SK-MEL-5 (cell line): ENCODE data around the gene MATN4. TPM values are rescaled to one million over a fixed set of nuclear protein-coding genes. Genes with fewer than 3 reads are reported as not detected.

Experiments
- DNase-seq: peaks from one replicate; pipeline ENCODE4 v3.0.0-alpha.2; 2016; ENCODE audit warnings: low read depth, low spot score
- in situ Hi-C: cut with HindIII; loops from 2 replicates; pipeline ENCODE4 v1.10.0; 2016; ENCODE audit warnings: low sequenced_read_pairs, high pct_unique_total_duplicates, low pct_unique_long_range_greater_than_20kb
- total RNA-seq: library from RNA; depleted of rRNA; stranded (reverse); fragments of >200 nt; shearing (Covaris generic); gene quantifications from 2 replicates; pipeline ENCODE4 v1.2.3, GENCODE V29; 2014

Gene MATN4
- total RNA-seq, 1 experiment from 2014 or later: 0.42 TPM

DNA sequence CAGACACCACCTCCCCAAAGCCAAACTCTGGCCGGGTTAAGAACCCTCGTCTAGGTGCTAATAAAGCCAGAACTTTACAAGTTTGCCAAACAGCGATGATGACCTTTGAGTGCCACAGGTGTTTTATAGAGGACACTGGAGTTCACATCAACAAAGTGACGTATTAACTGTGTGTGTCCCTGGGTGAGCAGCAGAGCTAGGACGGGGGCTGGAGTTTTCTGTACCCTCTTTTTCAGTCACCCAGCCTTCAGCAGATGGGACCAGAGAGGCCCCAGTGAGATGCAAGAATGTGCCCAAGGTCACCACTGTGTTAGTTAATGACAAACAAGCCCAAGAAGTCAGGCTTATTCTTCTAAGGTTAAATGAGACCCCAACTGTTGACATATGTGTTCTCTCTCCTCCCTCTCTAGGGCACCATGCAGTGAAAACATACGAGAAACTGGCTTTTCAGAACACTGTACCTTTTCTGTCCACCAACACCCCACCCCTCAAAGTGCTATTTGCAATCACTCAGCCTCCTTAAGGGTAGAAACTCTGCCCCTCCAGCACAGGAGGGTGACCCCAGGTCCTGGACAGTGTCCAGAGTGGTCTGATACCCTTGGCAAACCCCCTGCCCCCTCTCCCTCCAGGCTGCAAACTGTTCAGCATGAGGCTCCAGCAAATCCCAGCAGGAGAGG, 34.9 kb upstream of the MATN4 start:
- in situ Hi-C loops: no loop called here
- no peak for DNase-seq

DNA sequence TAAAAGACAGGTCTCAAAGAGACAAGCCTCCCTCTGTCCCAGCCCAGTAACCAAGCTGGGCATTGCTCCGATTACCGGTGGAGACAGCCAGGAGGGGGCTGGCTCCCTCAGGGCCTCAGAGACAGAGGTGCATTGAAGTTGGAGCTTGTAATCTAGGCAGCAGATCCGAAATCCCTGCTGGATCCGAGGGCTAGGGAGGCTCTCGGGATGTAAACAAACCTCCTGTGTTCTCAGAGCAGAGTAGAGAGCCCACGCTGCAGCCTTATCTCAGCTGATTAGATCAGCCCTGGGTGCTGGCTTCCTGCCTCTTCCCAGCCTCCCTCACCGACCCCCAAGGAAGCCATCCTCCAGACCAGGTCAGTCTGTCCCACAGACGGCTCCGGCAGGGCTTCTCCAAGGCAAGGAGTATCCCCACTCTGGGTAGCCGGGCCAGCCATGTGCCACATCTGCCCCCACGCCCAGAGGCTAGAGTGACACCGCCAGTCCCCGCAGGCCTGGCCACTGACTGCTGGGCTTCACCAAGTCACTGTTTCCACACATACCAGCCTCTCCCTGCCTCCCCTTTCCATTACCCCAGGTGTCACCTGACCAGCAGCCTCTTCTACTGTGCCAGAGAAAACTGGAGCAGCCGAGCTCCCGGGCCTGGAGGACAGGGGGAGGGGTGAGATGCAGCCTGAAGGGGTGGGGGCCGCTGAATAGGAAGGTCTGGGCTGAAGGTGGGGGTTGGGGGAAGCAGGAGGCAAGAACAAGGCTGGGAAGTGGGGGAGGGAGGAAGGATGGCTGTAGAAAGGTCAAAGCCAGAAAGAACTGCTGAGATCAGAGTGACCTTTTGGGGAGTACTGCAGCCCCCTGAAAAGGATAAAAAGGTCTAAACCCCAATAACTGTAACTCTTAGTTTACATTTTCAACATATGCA, 34.1 kb upstream of the MATN4 start:
- peak; percentile 97 for DNase-seq
- in situ Hi-C loops: no loop called here

DNA sequence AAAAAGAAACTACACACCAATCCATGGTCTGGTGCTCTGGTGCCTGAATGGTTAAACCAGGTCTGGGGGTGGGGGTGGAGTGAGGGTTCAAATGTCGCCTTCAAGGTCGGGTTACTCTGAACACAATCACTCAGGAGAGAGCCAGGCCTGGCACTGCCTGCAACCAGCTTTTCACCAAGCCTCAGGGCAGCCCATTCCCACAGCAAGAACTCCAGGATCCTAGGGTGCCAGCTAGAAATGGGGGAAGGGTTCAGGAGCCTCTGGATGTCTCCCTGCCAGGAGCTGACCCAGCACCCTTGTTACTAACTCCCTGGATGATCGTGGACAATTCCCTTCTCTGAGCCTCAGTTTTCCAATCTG, 33.5 kb upstream of the MATN4 start:
- DNase-seq: no peak
- in situ Hi-C loops: no loop called here

DNA sequence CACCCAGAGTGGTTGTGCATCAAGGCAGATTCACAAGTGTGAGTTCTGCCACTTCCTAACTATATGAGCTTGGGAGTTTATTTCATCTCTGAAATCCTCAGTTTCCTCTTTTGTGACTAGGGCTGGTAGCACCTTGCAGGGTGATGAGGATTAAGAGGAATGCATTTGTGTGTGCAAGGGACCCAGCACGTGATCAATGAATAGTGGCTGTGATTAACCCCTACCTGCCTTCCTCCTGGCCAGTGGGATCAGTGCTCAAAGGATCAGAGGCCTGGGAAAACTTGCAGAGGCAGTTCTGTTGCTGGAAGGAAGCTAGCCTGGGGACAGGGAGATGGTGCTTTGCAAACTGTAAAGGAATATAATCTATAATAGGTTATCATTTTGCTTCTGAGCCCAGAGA, 32.9 kb upstream of the MATN4 start:
- no peak for DNase-seq
- in situ Hi-C loops: no loop called here

DNA sequence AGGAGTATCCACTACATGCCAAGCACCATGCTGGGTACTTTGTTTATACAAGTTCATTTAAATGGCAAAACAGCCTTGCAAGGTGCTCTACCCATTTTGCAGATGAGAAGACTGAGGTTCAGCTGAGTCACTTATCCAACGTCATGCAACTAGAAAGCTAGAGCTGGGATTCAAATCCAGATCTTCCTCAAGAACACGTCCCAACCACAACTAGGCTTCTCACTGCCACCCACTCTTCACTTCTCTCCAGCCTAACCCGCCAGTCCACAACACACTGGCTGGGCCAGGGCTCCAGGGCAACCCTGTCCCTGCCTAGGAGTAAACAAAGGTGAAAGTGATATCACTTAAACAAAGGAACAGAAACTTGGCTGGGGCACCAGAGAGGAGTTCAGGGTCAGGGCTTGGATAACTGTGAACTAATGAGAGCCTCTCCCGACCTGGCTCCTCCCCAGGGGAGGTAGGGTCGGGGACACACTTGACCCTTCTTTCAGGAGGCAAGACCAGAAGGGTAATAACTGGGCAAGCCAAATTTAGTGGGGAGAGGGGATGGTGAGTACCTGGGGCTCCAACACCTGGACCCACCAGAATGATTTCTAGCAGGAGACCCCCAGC, 32.2 kb upstream of the MATN4 start:
- in situ Hi-C loops: no loop called here
- no peak for DNase-seq

DNA sequence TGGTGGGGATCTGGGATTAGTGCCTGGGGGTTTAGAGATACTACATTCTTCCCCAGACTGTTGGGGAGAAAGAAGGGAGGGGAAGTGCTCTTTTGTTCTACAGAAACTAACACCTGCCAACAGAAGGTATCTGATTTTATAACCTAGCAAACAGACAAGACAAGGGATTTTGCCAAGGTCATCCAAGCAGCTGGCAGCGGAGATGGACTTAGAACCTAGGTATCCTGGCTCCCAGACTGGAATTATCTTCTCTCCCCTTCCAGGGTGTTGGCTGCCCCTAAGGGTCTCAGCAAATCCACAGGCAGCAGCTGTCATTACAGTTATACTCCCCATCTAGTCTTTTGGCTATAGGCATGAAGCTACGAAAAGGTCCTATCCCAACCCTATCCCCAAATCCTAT, 31.7 kb upstream of the MATN4 start:
- in situ Hi-C loops: no loop called here
- no peak for DNase-seq

DNA sequence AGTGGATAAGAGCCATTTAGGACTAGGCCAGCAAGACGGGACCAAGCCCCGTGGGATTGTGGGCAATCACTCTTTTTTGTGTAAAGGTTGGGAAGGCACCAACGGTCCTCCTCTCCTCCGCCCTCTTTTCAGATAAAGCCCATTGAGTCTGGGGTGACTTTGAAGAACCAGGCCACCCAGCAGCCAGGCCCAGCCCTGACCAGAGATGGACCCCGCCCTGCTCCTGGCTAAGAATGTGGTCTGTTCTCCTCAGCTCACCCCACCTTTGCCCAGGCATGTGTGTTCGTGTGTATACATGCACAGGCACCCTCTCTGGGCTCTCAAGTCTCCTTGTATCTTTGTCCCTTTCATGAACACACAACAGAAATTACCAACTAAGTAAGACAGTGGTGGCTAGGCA, 31.0 kb upstream of the MATN4 start:
- in situ Hi-C loops: no loop called here
- DNase-seq: no peak

DNA sequence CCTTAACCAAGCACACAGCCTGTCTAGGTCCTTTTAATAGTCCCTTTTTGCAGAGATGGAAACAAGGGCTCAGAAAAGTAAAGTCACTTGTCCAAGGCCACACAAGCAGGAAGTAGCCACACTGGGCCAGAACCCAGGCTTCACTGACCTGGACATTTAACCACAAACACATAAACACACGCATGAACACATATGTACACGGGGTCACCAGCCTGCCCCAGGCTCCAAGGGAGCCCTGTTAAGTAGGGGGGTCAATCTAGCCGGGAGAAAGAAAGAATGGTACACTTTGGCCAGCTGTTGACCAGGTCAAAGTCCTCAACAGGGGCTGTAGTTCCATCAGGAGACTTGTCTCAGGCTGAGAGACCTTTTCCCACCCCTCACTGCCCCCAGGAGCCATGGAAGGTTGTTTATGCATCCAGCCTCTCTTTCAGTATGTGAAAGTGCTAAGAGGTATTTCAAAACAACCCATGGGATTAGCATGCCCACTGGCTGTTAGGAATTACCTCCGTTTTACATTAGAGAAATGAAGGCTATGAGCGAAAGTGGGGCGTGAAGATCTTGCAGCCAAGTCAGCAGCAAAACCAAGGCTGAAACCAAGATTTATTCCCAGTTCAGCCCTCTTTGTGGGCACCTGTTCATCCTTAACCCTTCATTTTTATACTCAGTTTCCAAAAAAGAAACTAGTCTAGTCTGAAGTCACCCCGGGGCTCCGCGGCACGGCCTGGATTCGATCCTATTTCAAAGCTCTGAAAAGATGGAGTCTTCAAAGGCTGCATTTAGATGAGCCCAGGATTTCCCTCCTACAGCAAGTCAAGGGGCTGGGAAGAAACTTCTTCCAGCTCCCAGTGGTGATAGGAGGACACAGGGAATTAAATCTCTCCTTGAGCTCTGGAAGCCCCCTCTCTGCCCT, 30.3 kb upstream of the MATN4 start:
- no peak for DNase-seq
- in situ Hi-C loops: no loop called here

DNA sequence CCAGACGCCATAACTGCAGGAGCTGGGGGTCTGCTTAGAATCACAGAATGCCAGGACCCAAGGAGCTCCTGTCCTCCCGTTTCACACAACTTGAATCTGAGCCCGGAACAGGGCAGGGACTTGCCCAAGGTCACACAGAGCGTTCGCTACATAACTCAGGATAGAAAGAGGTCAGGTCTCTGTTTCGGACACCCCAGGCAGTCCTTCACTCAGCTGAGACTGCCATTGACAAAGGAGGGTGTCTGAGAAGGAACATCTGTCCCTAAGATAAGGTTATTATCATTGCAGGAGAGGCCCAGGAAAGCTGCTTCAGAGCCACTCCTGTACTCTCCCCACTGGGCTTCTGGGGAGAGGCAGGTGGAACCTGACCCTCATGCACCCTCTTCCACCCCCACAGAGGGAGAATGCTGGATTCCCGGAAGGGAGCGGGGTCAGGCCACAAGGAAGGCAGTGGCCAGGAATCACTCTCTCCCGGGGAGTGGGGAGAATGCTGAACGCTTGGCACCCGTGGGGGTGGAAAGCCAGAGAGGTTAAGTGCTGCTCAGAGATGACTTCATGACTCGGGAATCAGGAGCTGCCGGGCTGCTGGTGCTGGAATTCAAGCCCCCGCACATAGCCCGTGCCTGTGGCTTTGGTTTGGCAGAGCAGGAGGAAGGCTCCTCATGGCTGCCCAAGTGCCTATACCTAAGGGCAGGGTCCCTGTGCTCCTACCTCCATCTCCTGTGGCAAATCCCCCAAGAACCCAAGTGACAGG, 29.4 kb upstream of the MATN4 start:
- in situ Hi-C loops: no loop called here
- DNase-seq: no peak

DNA sequence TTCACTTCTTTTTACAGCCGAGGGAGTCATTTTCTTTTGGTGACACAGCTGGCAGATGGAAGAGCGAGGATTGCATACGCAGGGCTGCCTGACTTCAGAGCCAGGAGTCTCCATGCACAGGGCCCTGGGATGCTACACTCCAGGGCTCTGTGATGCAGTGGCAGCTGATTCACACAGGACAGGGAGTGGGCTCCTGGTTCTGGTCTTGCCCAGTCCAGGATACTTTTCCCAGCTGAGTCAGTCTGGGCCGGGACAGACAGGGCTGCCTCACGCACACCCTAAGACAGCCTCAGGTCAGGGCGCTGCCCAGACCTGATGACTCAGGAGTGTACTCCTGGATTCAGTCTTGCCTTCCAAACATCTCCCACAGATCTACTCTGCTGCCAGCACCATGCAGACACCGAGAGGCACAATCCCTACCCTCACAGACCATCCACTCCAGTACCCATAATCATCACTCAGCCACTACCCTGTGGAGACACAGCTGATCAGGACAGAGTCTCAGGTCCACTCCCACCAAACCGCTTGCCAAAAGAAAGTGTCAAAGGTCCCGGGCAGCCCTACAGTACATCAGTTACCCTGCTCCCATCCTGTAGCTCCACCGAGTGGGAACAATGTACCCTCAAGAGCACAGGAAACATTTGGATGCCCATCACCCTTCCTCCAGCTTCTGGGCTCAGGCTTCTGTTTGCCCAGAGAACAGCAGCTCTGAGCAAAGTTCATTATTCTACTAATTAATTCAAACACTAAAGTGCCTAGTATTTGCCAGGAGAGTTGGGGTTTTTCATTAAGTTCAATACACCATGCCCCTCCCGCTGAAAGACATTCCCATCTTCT, 28.6 kb upstream of the MATN4 start:
- in situ Hi-C loops: no loop called here
- no peak for DNase-seq

DNA sequence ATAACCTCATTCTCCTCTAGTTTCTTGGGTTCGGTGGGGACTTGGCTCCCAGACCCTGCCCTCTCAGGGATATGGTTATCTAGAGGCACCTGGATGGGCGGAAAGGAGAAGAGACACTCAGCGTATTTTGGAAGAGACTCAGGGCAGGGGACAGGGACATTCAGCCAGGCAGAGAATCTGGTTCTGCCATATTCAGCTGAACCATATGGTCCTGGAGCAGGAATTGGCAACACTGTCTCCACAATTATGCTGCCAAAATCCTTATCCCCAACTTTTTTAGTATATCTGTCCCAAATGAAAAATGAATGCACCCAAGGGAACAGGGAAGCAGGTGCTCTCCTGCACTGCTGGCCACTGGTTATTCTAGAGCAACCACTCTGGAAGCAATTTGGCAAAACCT, 22.4 kb upstream of the MATN4 start:
- in situ Hi-C loops: no loop called here
- DNase-seq: no peak

DNA sequence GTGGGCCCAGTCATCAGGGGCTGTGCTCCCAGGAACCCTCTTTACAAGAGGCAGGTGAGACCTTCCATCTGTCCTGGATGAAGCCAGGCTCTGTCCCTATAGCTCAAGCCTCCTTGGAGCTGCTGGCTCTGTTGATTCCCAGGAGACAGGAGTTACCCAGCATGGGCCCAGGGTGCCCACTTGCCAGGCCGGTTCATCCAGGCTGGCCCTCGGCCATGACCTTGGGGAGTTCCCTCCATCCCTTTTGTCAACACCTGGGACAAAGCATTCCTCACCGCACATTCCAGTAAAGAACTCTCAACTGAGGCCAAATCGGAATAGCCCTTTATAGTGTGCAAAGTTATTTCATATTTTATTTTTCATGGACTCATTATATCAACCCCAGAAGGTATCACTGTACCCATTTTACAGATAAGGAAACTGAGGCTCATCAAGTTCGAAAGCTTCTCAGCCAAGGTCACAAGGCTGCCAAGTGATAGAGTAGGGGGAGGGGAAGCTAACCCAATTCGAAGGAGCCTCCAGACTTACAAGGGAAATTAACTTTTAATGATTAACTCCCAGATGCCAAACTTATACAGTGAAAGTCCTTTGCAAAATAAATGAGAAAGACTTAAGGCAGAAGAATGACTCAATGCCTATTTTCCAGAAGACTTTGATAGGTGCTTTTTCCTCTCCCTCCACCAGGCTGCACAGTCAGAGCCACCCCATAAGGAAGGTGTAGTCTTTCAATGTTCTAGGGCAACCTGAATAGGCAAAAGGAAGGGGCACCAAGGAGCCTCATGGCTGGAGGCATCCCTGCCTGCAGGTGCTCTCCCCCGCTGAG, 21.6 kb upstream of the MATN4 start:
- DNase-seq: no peak
- in situ Hi-C loops: no loop called here

DNA sequence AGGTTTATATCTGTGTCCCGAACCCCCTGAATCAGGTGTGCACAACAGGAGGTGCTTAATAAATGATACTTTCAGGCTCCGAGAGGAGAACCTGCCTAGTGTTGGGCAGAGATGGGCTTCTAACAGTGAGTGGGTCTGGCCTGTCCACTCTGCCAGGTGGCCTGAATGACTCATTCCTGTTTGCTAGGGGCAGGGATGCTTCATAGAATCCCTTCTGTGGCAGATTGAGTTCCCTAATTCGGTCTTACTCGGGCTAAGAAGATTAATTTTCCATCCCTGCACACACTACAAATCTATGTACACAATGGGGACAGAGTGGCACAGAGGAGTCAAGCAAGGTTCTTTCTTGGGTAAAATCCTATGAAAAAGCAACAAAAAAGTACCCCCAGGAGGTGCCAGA, 20.4 kb upstream of the MATN4 start:
- DNase-seq: no peak
- in situ Hi-C loops: no loop called here

DNA sequence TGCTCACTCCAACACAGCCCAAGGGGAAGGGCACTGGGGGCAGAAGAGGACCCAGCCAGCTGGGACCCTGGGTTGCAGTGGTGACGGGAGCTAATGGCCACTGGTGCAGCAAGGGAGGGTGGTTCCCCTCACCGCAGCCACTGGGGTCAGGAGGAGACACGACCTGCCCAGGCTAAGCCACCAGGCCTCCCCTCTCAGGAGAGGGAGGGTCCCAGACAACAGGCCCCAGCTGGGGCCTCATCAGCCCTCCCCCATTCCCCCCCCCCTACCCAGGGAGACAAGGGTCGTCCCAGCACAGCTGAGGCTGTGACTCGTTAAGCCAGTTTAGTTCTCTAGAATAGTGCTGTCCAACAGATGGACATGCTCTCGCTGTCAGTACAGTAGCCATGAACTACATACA, 17.3 kb upstream of the MATN4 start:
- DNase-seq: no peak
- in situ Hi-C loops: no loop called here

DNA sequence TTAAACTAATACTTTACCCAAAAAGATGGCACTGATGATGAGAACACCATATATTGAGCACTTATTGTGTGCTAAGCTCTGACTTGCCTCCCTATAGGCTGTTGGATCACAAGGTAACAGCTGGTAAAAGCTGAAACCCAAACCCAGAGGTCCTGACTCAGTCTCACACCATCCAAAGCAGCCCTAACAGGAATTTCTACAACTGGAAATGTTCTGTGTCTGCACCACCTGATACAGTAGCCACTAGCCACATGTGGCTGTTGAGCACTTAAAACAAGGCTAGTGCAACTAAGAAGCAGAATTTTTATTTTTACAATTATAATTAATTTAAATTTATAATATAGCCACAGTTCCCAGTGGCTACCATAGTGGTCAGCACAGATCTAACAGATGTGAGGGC, 15.6 kb upstream of the MATN4 start:
- in situ Hi-C loops: loop anchor here (25.0 kb wide), 1 partner anchor 439 kb away; no protein-coding TSS in a partner anchor
- DNase-seq: no peak
